HepG2 (cell line): ENCODE results near the gene DCDC2. TPM values are rescaled to one million over a fixed set of nuclear protein-coding genes. Genes with fewer than 3 reads are reported as not detected.

Experiments
- BORCS8-MEF2B ChIP-seq: sonication (generic); formaldehyde crosslinking; IDR thresholded peaks from 2 replicates; pipeline ENCODE4 v1.8.0; 2022; ENCODE audit warnings: mild to moderate bottlenecking, missing genetic modification reagents
- CENPT ChIP-seq: sonication (generic); formaldehyde crosslinking; IDR thresholded peaks from 2 replicates; pipeline ENCODE4 v1.8.0; 2022; ENCODE audit warnings: low read depth, mild to moderate bottlenecking, moderate library complexity, missing genetic modification reagents
- GABPA ChIP-seq, 2 experiments: IDR thresholded peaks; 2 replicates each; pipeline ENCODE4 v1.6.1; 2011 to 2016; ENCODE audit warnings: low read depth in 2 of 2, low read length in 1 of 2, missing biosample characterization in 1 of 2, missing genetic modification characterization in 1 of 2
- HDAC6 ChIP-seq: fragments of 200-600 bp; sonication (generic); IDR thresholded peaks from 2 replicates; pipeline ENCODE4 v1.7.0; 2017; ENCODE audit warnings: mild to moderate bottlenecking, antibody characterized with exemption, low read length, low read depth
- HIVEP1 ChIP-seq: sonication (generic); formaldehyde crosslinking; IDR thresholded peaks from 2 replicates; pipeline ENCODE4 v1.4.0; 2020; ENCODE audit warnings: mild to moderate bottlenecking, missing genetic modification reagents
- HNRNPL ChIP-seq: fragments of 200-400 bp; formaldehyde crosslinking; IDR thresholded peaks from 2 replicates; pipeline ENCODE4 v1.6.1; 2017; ENCODE audit warnings: mild to moderate bottlenecking, low read depth, low read length
- KLF11 ChIP-seq: IDR thresholded peaks from 2 replicates; pipeline ENCODE4 v1.6.1; 2016; ENCODE audit warnings: missing compliant biosample characterization
- MEIS2 ChIP-seq: sonication (generic); formaldehyde crosslinking; IDR thresholded peaks from 2 replicates; pipeline ENCODE4 v1.9.0; 2021; ENCODE audit warnings: mild to moderate bottlenecking, missing genetic modification reagents
- MIER3 ChIP-seq: IDR thresholded peaks from 2 replicates; pipeline ENCODE4 v1.6.1; 2016; ENCODE audit warnings: missing compliant biosample characterization, borderline replicate concordance
- MYNN ChIP-seq: sonication (generic); formaldehyde crosslinking; IDR thresholded peaks from 2 replicates; pipeline ENCODE4 v1.4.0; 2020; ENCODE audit warnings: mild to moderate bottlenecking, low read depth, missing genetic modification reagents
- NBN ChIP-seq: fragments of 450-650 bp; conservative IDR thresholded peaks from 2 replicates; pipeline ENCODE4 v1.6.1; 2017
- NFKB2 ChIP-seq: sonication (generic); formaldehyde crosslinking; IDR thresholded peaks from 2 replicates; pipeline ENCODE4 v1.4.0; 2020; ENCODE audit warnings: missing genetic modification reagents, borderline replicate concordance
- PHF21A ChIP-seq: sonication (generic); formaldehyde crosslinking; IDR thresholded peaks from 2 replicates; pipeline ENCODE4 v1.5.0; 2020; ENCODE audit warnings: mild to moderate bottlenecking, missing genetic modification reagents
- SALL1 ChIP-seq: sonication (generic); formaldehyde crosslinking; IDR thresholded peaks from 2 replicates; pipeline ENCODE4 v1.8.0; 2022; ENCODE audit warnings: mild to moderate bottlenecking, missing genetic modification reagents
- SOX13 ChIP-seq, 3 experiments: fragments of 450-650 bp in 1 of 3; sonication (generic) in 1 of 3; formaldehyde crosslinking in 1 of 3; IDR thresholded peaks in 2 of 3; conservative IDR thresholded peaks in 1 of 3; 2 replicates each; pipeline versions ENCODE4 v1.5.0 to v1.6.1; 2016 to 2020; ENCODE audit warnings: antibody characterized with exemption in 1 of 3, mild to moderate bottlenecking in 1 of 3, missing compliant biosample characterization in 1 of 3, missing genetic modification reagents in 1 of 3, moderate library complexity in 1 of 3
- SRSF1 ChIP-seq: fragments of 200-400 bp; formaldehyde crosslinking; optimal IDR thresholded peaks from 2 replicates; pipeline ENCODE3; 2017; ENCODE audit warnings: mild to moderate bottlenecking, low read depth, low read length, moderate library complexity
- SRY ChIP-seq: sonication (generic); formaldehyde crosslinking; IDR thresholded peaks from 2 replicates; pipeline ENCODE4 v1.8.0; 2022; ENCODE audit warnings: mild to moderate bottlenecking, missing genetic modification reagents
- STAT5B ChIP-seq: sonication (generic); formaldehyde crosslinking; IDR thresholded peaks from 2 replicates; pipeline ENCODE4 v1.4.0; 2020; ENCODE audit warnings: missing genetic modification reagents
- TERF1 ChIP-seq: sonication (generic); formaldehyde crosslinking; IDR thresholded peaks from 2 replicates; pipeline ENCODE4 v1.8.0; 2022; ENCODE audit warnings: mild to moderate bottlenecking, missing genetic modification reagents, moderate library complexity
- ZBTB46 ChIP-seq: sonication (generic); formaldehyde crosslinking; IDR thresholded peaks from 2 replicates; pipeline ENCODE4 v1.4.0; 2020; ENCODE audit warnings: mild to moderate bottlenecking, missing genetic modification reagents, borderline replicate concordance
- ZHX1 ChIP-seq: sonication (generic); formaldehyde crosslinking; IDR thresholded peaks from 2 replicates; pipeline ENCODE4 v1.8.1; 2022; ENCODE audit warnings: low read depth, mild to moderate bottlenecking, missing genetic modification reagents
- ZNF580 ChIP-seq: IDR thresholded peaks from 2 replicates; pipeline ENCODE4 v1.6.1; 2016; ENCODE audit warnings: low read depth, borderline replicate concordance
- ZNF879 ChIP-seq: sonication (generic); formaldehyde crosslinking; IDR thresholded peaks from 2 replicates; pipeline ENCODE4 v1.8.1; 2023; ENCODE audit warnings: missing genetic modification reagents
- ZSCAN20 ChIP-seq: sonication (generic); formaldehyde crosslinking; IDR thresholded peaks from 2 replicates; pipeline ENCODE4 v1.4.0; 2020; ENCODE audit warnings: missing genetic modification reagents, mild to moderate bottlenecking, borderline replicate concordance
- polyA plus RNA-seq, 8 experiments: library from polyadenylated mRNA; depleted of rRNA in 3 of 8; stranded (reverse) in 7 of 8; unstranded in 1 of 8; fragments of >200 nt; fragmentation: Illumina TruSeq in 4 of 8; extraction: Trizol in 4 of 8; gene quantifications; 2 replicates each; pipeline versions ENCODE4 v1.2.1 to v1.2.3, GENCODE V29; 2011 to 2016; ENCODE audit warnings: low read depth in 4 of 8, missing spikeins in 1 of 8, mixed read lengths in 1 of 8; ENCODE audit not compliant: insufficient read depth in 1 of 8
- total RNA-seq, 5 experiments: library from RNA; depleted of rRNA; stranded (reverse); fragments of >200 nt; fragmentation: Illumina TruSeq; extraction: Trizol; gene quantifications; 2 replicates each; pipeline ENCODE4 v1.2.3, GENCODE V29; 2016; ENCODE audit warnings: low read depth in 1 of 5

Gene DCDC2
- total and polyA plus RNA-seq, 2 of the 13 experiments (the other 11 are each of a cell fraction or from before 2014, with no cell fraction given) = 9.0 to 36.2 TPM

- TF ChIP-seq TERF1 (CRISPR knock-in tag) (no peak), HNRNPL (no peak), ZBTB46 (CRISPR knock-in tag) (no peak), NFKB2 (CRISPR knock-in tag) (no peak), CENPT (CRISPR knock-in tag) (no peak), ZSCAN20 (CRISPR knock-in tag) (no peak), KLF11 (CRISPR knock-in tag) (no peak), STAT5B (CRISPR knock-in tag) (no peak), SALL1 (CRISPR knock-in tag) (peak; percentile 23; the same call in 1 of the 2 replicates), MYNN (CRISPR knock-in tag) (no peak), SRSF1 (no peak), NBN (no peak), SOX13 (IDR thresholded peaks at IDR 0.05) (no peak), SOX13 (CRISPR knock-in tag; conservative IDR thresholded peaks at IDR 0.05 in 1 of 2, IDR thresholded peaks at IDR 0.05 in 1 of 2) (peak in 1 of 2 experiments; percentile 44; a peak in 1 of 4 replicates), ZHX1 (no peak), ZNF879 (CRISPR knock-in tag) (peak; percentile 32; the same call in 1 of the 2 replicates), HIVEP1 (CRISPR knock-in tag) (no peak), GABPA (IDR thresholded peaks at IDR 0.05; ENCODE audit: low read depth, low read length) (no peak), GABPA (CRISPR knock-in tag; IDR thresholded peaks at IDR 0.05; ENCODE audit: low read depth) (no peak), HDAC6 (no peak), PHF21A (CRISPR knock-in tag) (no peak), MEIS2 (CRISPR knock-in tag) (no peak), ZNF580 (peak; percentile 64; the same call in 1 of the 2 replicates), MIER3 (no peak), BORCS8-MEF2B (CRISPR knock-in tag) (no peak), SRY (CRISPR knock-in tag) (no peak)
Observed at GRCh38 chr6:24283043-24283985, 74.5 kb downstream of the DCDC2 start (continued).
